Measurements from ENCODE around the gene ABCC6. TPM values are rescaled to one million over a fixed set of nuclear protein-coding genes. Genes with fewer than 3 reads are reported as not detected.

ABCC6 gene
- total and polyA plus RNA-seq, 2 experiments from 2014 or later = 7.1 to 10.0 TPM

- Histone ChIP-seq H3K36me3 (peaks cover 10% of the 10 kb centered on the region), H3K4me3 (no peak overlapping the region), H3K9me3 (ENCODE audit: low read depth) (no peaks in the 10 kb centered on the region), H3K27me3 (no peaks in the 10 kb centered on the region), H3K4me1 (ENCODE audit: low read depth) (no peaks in the 10 kb centered on the region), H3K27ac (no peak overlapping the region)
- DNase-seq (ENCODE audit: low read depth in 1 of 2, low spot score in 1 of 2) = no peak
- TF ChIP-seq CTCF (IDR thresholded peaks at IDR 0.05; ENCODE audit: low read depth, low read length) = no peak
Measured at GRCh38 chr16:16146380-16147315, 76.6 kb downstream of the ABCC6 start.

DNA sequence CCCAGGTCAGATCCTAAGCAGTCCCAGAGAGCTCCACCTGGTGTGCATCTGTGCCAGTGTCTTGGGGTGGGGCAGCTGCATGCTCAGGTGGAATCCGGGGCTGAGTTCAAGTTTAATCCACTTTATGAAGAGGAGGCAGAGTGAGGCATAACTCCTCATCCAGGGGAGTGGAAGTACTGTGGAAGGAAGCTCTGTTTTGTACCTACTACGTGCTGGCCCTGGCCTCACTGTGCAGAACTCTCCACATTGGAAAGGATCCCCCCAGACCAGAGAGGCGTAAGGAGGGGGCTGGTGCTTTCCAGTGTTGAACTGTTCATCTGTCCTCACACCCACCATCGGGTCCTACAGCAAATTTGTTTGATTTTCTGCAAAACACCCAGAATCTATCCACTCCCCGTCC lies 78.0 kb downstream of the ABCC6 start:
- DNase-seq (ENCODE audit: low read depth in 1 of 2, low spot score in 1 of 2) = no peak
- no peak for TF ChIP-seq CTCF (IDR thresholded peaks at IDR 0.05; ENCODE audit: low read depth, low read length)
- Histone ChIP-seq H3K4me1 (ENCODE audit: low read depth) (no peaks in the 10 kb centered on the region), H3K9me3 (ENCODE audit: low read depth) (no peaks in the 10 kb centered on the region), H3K4me3 (no peak overlapping the region), H3K27ac (no peak overlapping the region), H3K36me3 (peaks cover 10% of the 10 kb centered on the region), H3K27me3 (no peaks in the 10 kb centered on the region)

GRCh38 chr16:16144416-16144815 lies 78.9 kb downstream of the ABCC6 start:
- TF ChIP-seq CTCF (IDR thresholded peaks at IDR 0.05; ENCODE audit: low read depth, low read length) = no peak
- no peaks in the 10 kb centered on the region for H3K27me3 ChIP-seq

GRCh38 chr16:16143931-16144330 lies 79.4 kb downstream of the ABCC6 start:
- H3K4me3 ChIP-seq = no peak overlapping the region
- no peak for TF ChIP-seq CTCF (IDR thresholded peaks at IDR 0.05; ENCODE audit: low read depth, low read length)
- no peak overlapping the region for H3K27ac ChIP-seq
- no peaks in the 10 kb centered on the region for H3K4me1 ChIP-seq (ENCODE audit: low read depth)
- H3K36me3 ChIP-seq = peaks cover 14% of the 10 kb centered on the region
- no peak for DNase-seq (ENCODE audit: low read depth in 1 of 2, low spot score in 1 of 2)
- H3K9me3 ChIP-seq (ENCODE audit: low read depth) = no peaks in the 10 kb centered on the region
- H3K27me3 ChIP-seq = no peaks in the 10 kb centered on the region

More at GRCh38 chr16:16144416-16144815, 78.9 kb downstream of the ABCC6 start:
- Histone ChIP-seq H3K9me3 (ENCODE audit: low read depth) (no peaks in the 10 kb centered on the region), H3K4me3 (no peak overlapping the region), H3K4me1 (ENCODE audit: low read depth) (no peaks in the 10 kb centered on the region), H3K27ac (no peak overlapping the region), H3K36me3 (peaks cover 10% of the 10 kb centered on the region)
- DNase-seq (ENCODE audit: low read depth in 1 of 2, low spot score in 1 of 2) = no peak

GRCh38 chr16:16143038-16143763 lies 80.1 kb downstream of the ABCC6 start:
- Histone ChIP-seq H3K9me3 (ENCODE audit: low read depth) (no peaks in the 10 kb centered on the region), H3K27ac (no peak overlapping the region), H3K36me3 (peaks cover 17% of the 10 kb centered on the region), H3K4me3 (no peak overlapping the region), H3K27me3 (no peaks in the 10 kb centered on the region), H3K4me1 (ENCODE audit: low read depth) (no peaks in the 10 kb centered on the region)
- TF ChIP-seq CTCF (IDR thresholded peaks at IDR 0.05; ENCODE audit: low read depth, low read length) = peak; percentile 34
- DNase-seq (ENCODE audit: low read depth in 1 of 2, low spot score in 1 of 2) = peak in 1 of 2 donors; percentile 11

All from cardiac muscle cell (in vitro differentiated cells and primary cell).